SK-N-SH treated with all-trans-retinoic acid at 6 μM for 48 hours (cell line): ENCODE measurements around the gene TTBK2.

Experiments
- ATAC-seq: fragments of 200-7000 bp; cut with Tn5 transposase; 3 replicates; pipeline ENCODE4 v1.9.1; 2020; ENCODE audit warnings: mild to moderate bottlenecking, moderate library complexity
- ARNTL ChIP-seq: fragments of 450-650 bp; formaldehyde crosslinking; IDR thresholded peaks from 2 replicates; pipeline ENCODE4 v1.5.0; 2020; ENCODE audit warnings: low read depth, mild to moderate bottlenecking, moderate library complexity, borderline replicate concordance
- BACH2 ChIP-seq: fragments of 250-450 bp; sonication (Bioruptor Pico); IDR thresholded peaks from 2 replicates; pipeline ENCODE4 v1.9.0; 2021; ENCODE audit warnings: mild to moderate bottlenecking, borderline replicate concordance
- CSDC2 ChIP-seq: fragments of 250-450 bp; sonication (Bioruptor Pico); IDR thresholded peaks from 2 replicates; pipeline ENCODE4 v1.5.0; 2020; ENCODE audit warnings: mild to moderate bottlenecking, moderate library complexity
- ESRRG ChIP-seq: fragments of 250-450 bp; sonication (Bioruptor Pico); IDR thresholded peaks from 2 replicates; pipeline ENCODE4 v1.6.1; 2021; ENCODE audit warnings: mild to moderate bottlenecking
- GLIS3 ChIP-seq: fragments of 250-450 bp; sonication (Bioruptor Pico); IDR thresholded peaks from 2 replicates; pipeline ENCODE4 v1.5.0; 2020; ENCODE audit warnings: mild to moderate bottlenecking, moderate library complexity
- OSR1 ChIP-seq: fragments of 250-450 bp; sonication (Bioruptor Pico); IDR thresholded peaks from 2 replicates; pipeline ENCODE4 v1.8.0; 2022; ENCODE audit warnings: moderate library complexity, mild to moderate bottlenecking, inconsistent platforms
- PPARA ChIP-seq: fragments of 250-450 bp; sonication (Bioruptor Pico); IDR thresholded peaks from 2 replicates; pipeline ENCODE4 v1.5.0; 2020; ENCODE audit warnings: mild to moderate bottlenecking, borderline replicate concordance
- RARB ChIP-seq: fragments of 250-450 bp; sonication (Bioruptor Pico); IDR thresholded peaks from 2 replicates; pipeline ENCODE4 v1.8.0; 2021; ENCODE audit warnings: mild to moderate bottlenecking, moderate library complexity
- TCF4 ChIP-seq: fragments of 250-450 bp; sonication (Bioruptor Pico); IDR thresholded peaks from 2 replicates; pipeline ENCODE4 v1.8.0; 2021; ENCODE audit warnings: mild to moderate bottlenecking, moderate library complexity, borderline replicate concordance
- TOX ChIP-seq: fragments of 250-450 bp; sonication (Bioruptor Pico); IDR thresholded peaks from 2 replicates; pipeline ENCODE4 v1.8.0; 2021; ENCODE audit warnings: mild to moderate bottlenecking, moderate library complexity, borderline replicate concordance
- ZC3H10 ChIP-seq: fragments of 250-450 bp; sonication (Bioruptor Pico); IDR thresholded peaks from 2 replicates; pipeline ENCODE4 v1.5.1; 2021; ENCODE audit warnings: mild to moderate bottlenecking, moderate library complexity
- ZFP3 ChIP-seq: fragments of 250-450 bp; sonication (Bioruptor Pico); IDR thresholded peaks from 2 replicates; pipeline ENCODE4 v1.5.0; 2020; ENCODE audit warnings: mild to moderate bottlenecking, moderate library complexity
- ZFP30 ChIP-seq: fragments of 450-650 bp; formaldehyde crosslinking; IDR thresholded peaks from 2 replicates; pipeline ENCODE4 v1.5.0; 2022; ENCODE audit warnings: mild to moderate bottlenecking, moderate library complexity
- ZNF565 ChIP-seq: fragments of 450-650 bp; formaldehyde crosslinking; conservative IDR thresholded peaks from 2 replicates; pipeline ENCODE4 v1.5.0; 2020; ENCODE audit warnings: low read depth, mild to moderate bottlenecking, moderate library complexity
- ZNF70 ChIP-seq: fragments of 450-650 bp; formaldehyde crosslinking; IDR thresholded peaks from 2 replicates; pipeline ENCODE4 v1.5.0; 2020; ENCODE audit warnings: mild to moderate bottlenecking, moderate library complexity
- ZNF8 ChIP-seq: fragments of 450-650 bp; formaldehyde crosslinking; IDR thresholded peaks from 2 replicates; pipeline ENCODE4 v1.5.0; 2020; ENCODE audit warnings: mild to moderate bottlenecking, moderate library complexity
- TF ChIP-seq, protein P1 (sequence below): fragments of 250-450 bp; sonication (Bioruptor Pico); IDR thresholded peaks from 2 replicates; pipeline ENCODE4 v1.8.0; 2020; ENCODE audit warnings: mild to moderate bottlenecking, moderate library complexity, borderline replicate concordance
- TF ChIP-seq, protein P2 (sequence below): fragments of 250-450 bp; sonication (Bioruptor Pico); IDR thresholded peaks from 2 replicates; pipeline ENCODE4 v1.5.1; 2021; ENCODE audit warnings: mild to moderate bottlenecking, moderate library complexity
- TF ChIP-seq, protein P3 (sequence below): fragments of 250-450 bp; sonication (Bioruptor Pico); IDR thresholded peaks from 2 replicates; pipeline ENCODE4 v1.5.1; 2020; ENCODE audit warnings: low read depth, mild to moderate bottlenecking, moderate library complexity
- TF ChIP-seq, protein P4 (sequence below): fragments of 250-450 bp; sonication (Bioruptor Pico); IDR thresholded peaks from 2 replicates; pipeline ENCODE4 v1.5.0; 2020; ENCODE audit warnings: mild to moderate bottlenecking, moderate library complexity

The TTBK2 gene

DNA sequence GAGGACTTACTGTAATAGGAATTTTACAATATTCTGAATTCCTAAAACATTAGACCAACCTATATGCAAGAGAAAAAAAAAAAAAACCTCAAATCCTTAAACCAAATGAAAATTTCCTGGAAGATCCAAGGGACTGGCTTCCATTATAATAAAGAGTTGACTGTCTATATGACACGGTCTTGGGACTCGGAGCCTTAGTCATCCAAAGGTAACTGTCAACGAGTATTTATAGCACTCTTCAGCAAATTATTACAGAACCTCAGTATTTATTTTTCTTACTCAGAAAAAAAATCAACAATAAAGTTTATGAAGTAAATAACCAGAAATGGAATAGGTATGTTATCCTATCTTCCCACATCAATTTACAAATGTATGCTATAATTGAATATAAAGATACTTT lies 66.0 kb downstream of the TTBK2 start (continued):
- TF ChIP-seq, protein P1, sequence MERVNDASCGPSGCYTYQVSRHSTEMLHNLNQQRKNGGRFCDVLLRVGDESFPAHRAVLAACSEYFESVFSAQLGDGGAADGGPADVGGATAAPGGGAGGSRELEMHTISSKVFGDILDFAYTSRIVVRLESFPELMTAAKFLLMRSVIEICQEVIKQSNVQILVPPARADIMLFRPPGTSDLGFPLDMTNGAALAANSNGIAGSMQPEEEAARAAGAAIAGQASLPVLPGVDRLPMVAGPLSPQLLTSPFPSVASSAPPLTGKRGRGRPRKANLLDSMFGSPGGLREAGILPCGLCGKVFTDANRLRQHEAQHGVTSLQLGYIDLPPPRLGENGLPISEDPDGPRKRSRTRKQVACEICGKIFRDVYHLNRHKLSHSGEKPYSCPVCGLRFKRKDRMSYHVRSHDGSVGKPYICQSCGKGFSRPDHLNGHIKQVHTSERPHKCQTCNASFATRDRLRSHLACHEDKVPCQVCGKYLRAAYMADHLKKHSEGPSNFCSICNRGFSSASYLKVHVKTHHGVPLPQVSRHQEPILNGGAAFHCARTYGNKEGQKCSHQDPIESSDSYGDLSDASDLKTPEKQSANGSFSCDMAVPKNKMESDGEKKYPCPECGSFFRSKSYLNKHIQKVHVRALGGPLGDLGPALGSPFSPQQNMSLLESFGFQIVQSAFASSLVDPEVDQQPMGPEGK (CRISPR knock-in tag): no peak
- no peak for TF ChIP-seq GLIS3
- no peak for TF ChIP-seq TOX
- no peak for TF ChIP-seq ZNF70
- no peak for TF ChIP-seq ESRRG (CRISPR knock-in tag)
- no peak for TF ChIP-seq BACH2 (CRISPR knock-in tag)
- no peak for TF ChIP-seq ZFP3 (CRISPR knock-in tag)
- no peak for TF ChIP-seq ZFP30 (CRISPR knock-in tag)
- TF ChIP-seq, protein P2, sequence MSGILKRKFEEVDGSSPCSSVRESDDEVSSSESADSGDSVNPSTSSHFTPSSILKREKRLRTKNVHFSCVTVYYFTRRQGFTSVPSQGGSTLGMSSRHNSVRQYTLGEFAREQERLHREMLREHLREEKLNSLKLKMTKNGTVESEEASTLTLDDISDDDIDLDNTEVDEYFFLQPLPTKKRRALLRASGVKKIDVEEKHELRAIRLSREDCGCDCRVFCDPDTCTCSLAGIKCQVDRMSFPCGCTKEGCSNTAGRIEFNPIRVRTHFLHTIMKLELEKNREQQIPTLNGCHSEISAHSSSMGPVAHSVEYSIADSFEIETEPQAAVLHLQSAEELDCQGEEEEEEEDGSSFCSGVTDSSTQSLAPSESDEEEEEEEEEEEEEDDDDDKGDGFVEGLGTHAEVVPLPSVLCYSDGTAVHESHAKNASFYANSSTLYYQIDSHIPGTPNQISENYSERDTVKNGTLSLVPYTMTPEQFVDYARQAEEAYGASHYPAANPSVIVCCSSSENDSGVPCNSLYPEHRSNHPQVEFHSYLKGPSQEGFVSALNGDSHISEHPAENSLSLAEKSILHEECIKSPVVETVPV: no peak
- no peak for TF ChIP-seq PPARA (CRISPR knock-in tag)
- TF ChIP-seq, all 23 proteins: peak for 0

DNA sequence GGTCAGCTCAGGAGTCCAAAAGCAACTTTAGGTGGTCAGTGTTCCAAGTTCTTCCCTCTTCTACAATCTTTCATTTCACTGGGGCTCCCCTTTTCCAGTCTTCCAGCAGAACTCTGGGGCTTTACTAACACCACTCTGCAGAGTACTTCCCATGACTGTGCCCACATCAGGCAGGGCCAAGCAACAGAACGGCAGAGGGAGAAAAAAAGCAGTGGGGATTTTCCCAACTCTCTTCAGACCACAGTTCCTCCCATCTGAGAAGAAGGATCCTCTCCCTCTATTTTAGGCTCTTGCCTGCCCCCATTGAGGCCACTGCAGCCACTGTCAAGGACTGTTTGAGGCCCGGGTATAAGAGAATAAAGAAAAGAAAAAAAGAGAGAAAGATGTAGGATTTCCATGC lies 70.7 kb downstream of the TTBK2 start:
- TF ChIP-seq BACH2 (CRISPR knock-in tag) (no peak), CSDC2 (CRISPR knock-in tag) (no peak), ZFP3 (CRISPR knock-in tag) (no peak), OSR1 (CRISPR knock-in tag) (no peak), TOX (no peak), ZNF565 (CRISPR knock-in tag) (no peak), TCF4 (CRISPR knock-in tag) (no peak), RARB (CRISPR knock-in tag) (no peak)
- TF ChIP-seq, protein P3, sequence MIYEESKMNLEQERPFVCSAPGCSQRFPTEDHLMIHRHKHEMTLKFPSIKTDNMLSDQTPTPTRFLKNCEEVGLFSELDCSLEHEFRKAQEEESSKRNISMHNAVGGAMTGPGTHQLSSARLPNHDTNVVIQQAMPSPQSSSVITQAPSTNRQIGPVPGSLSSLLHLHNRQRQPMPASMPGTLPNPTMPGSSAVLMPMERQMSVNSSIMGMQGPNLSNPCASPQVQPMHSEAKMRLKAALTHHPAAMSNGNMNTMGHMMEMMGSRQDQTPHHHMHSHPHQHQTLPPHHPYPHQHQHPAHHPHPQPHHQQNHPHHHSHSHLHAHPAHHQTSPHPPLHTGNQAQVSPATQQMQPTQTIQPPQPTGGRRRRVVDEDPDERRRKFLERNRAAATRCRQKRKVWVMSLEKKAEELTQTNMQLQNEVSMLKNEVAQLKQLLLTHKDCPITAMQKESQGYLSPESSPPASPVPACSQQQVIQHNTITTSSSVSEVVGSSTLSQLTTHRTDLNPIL (CRISPR knock-in tag): no peak
- TF ChIP-seq, protein P1 (CRISPR knock-in tag): no peak
- TF ChIP-seq, protein P4, sequence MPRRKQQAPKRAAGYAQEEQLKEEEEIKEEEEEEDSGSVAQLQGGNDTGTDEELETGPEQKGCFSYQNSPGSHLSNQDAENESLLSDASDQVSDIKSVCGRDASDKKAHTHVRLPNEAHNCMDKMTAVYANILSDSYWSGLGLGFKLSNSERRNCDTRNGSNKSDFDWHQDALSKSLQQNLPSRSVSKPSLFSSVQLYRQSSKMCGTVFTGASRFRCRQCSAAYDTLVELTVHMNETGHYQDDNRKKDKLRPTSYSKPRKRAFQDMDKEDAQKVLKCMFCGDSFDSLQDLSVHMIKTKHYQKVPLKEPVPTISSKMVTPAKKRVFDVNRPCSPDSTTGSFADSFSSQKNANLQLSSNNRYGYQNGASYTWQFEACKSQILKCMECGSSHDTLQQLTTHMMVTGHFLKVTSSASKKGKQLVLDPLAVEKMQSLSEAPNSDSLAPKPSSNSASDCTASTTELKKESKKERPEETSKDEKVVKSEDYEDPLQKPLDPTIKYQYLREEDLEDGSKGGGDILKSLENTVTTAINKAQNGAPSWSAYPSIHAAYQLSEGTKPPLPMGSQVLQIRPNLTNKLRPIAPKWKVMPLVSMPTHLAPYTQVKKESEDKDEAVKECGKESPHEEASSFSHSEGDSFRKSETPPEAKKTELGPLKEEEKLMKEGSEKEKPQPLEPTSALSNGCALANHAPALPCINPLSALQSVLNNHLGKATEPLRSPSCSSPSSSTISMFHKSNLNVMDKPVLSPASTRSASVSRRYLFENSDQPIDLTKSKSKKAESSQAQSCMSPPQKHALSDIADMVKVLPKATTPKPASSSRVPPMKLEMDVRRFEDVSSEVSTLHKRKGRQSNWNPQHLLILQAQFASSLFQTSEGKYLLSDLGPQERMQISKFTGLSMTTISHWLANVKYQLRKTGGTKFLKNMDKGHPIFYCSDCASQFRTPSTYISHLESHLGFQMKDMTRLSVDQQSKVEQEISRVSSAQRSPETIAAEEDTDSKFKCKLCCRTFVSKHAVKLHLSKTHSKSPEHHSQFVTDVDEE: no peak
- no peak for ATAC-seq

DNA sequence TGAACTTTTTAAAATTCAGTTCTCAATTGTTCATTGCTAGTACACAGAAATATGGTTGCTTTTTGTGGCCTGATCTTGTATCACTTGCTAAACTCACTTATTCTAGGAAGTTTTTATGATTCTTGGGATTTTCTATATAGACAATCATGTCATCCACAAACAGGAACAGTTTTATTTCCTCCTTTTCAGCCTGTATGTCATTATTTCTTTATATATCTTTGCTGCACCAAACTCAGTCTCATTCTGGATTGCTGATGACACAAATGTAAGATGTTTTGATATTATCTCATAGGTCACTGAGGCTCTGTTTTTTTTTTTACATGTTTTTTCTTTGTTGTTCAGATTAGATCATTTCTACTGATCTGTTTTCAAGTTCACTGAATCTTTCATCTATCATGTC lies 71.7 kb downstream of the TTBK2 start:
- no peak for TF ChIP-seq ZNF565 (CRISPR knock-in tag)
- TF ChIP-seq GLIS3: no peak
- no peak for TF ChIP-seq TOX
- no peak for TF ChIP-seq OSR1 (CRISPR knock-in tag)
- TF ChIP-seq PPARA (CRISPR knock-in tag): no peak
- no peak for TF ChIP-seq ZNF8 (CRISPR knock-in tag)
- TF ChIP-seq ZC3H10 (CRISPR knock-in tag): no peak
- no peak for TF ChIP-seq ZNF70
- TF ChIP-seq, protein P3 (CRISPR knock-in tag): no peak
- no peak for TF ChIP-seq BACH2 (CRISPR knock-in tag)
- TF ChIP-seq ARNTL (CRISPR knock-in tag): no peak
- no peak for TF ChIP-seq RARB (CRISPR knock-in tag)
- TF ChIP-seq, protein P1 (CRISPR knock-in tag): no peak
- TF ChIP-seq TCF4 (CRISPR knock-in tag): no peak
- ATAC-seq: no peak
